Activated CD8-positive, alpha-beta T cell treated with anti-CD3 and anti-CD28 coated beads for 36 hours (primary cell): ENCODE measurements around the gene GABPB2. TPM values are rescaled to one million over a fixed set of nuclear protein-coding genes. Genes with fewer than 3 reads are reported as not detected.
A peak's percentile ranks its signal among the peaks of the same experiment; 100 is the strongest.

Experiments
- ATAC-seq: fragments of 200-7000 bp; cut with Tn5 transposase; one replicate; pipeline ENCODE4 v1.10.0; 2021; ENCODE audit warnings: mild to moderate bottlenecking, moderate library complexity
- CTCF ChIA-PET: fragments of 350-600 bp; sonication (Branson Sonifier 250); formaldehyde crosslinking; loops from one replicate; lab custom pipeline; 2021; ENCODE audit warnings: antibody characterized with exemption; lab: Charles Lee
- POLR2A ChIA-PET: fragments of 350-600 bp; sonication (Branson Sonifier 250); formaldehyde crosslinking; loops from one replicate; lab custom pipeline; 2021; ENCODE audit warnings: antibody characterized with exemption; lab: Charles Lee
- DNase-seq: peaks from one replicate; pipeline ENCODE4 v3.0.0-alpha.2; 2020
- H3K27ac Mint-ChIP-seq: one replicate; pipeline ENCODE4 v1.8.0; 2021; ENCODE audit warnings: mild to moderate bottlenecking, mixed read lengths
- H3K27me3 Mint-ChIP-seq: one replicate; pipeline ENCODE4 v1.8.0; 2021; ENCODE audit warnings: mixed read lengths
- H3K36me3 Mint-ChIP-seq: one replicate; pipeline ENCODE4 v1.8.0; 2021; ENCODE audit warnings: low read depth, mixed read lengths
- H3K4me1 Mint-ChIP-seq: one replicate; pipeline ENCODE4 v1.8.0; 2021; ENCODE audit warnings: low read depth, mixed read lengths
- H3K4me3 Mint-ChIP-seq: one replicate; pipeline ENCODE4 v1.8.0; 2021; ENCODE audit warnings: mild to moderate bottlenecking, moderate library complexity, mixed read lengths
- H3K9me3 Mint-ChIP-seq: one replicate; pipeline ENCODE4 v1.8.0; 2021; ENCODE audit warnings: mixed read lengths
- intact Hi-C: fragments of 100-400 bp; cut with micrococcal nuclease; formaldehyde crosslinking; loops from one replicate; pipeline ENCODE4 v1.10.0; 2022
- total RNA-seq, 2 experiments: library from RNA; stranded (reverse); gene quantifications; one replicate each; pipeline ENCODE4 v1.2.3, GENCODE V29; 2021
- TF ChIP-seq, protein P1 (sequence below): fragments of 200-600 bp; IDR thresholded peaks from one replicate; pipeline ENCODE4 v1.8.0; 2022; ENCODE audit warnings: antibody characterized with exemption, mild to moderate bottlenecking

The GABPB2 gene
- total RNA-seq, 2 experiments from 2014 or later, result 17.5 to 19.3 TPM

DNA sequence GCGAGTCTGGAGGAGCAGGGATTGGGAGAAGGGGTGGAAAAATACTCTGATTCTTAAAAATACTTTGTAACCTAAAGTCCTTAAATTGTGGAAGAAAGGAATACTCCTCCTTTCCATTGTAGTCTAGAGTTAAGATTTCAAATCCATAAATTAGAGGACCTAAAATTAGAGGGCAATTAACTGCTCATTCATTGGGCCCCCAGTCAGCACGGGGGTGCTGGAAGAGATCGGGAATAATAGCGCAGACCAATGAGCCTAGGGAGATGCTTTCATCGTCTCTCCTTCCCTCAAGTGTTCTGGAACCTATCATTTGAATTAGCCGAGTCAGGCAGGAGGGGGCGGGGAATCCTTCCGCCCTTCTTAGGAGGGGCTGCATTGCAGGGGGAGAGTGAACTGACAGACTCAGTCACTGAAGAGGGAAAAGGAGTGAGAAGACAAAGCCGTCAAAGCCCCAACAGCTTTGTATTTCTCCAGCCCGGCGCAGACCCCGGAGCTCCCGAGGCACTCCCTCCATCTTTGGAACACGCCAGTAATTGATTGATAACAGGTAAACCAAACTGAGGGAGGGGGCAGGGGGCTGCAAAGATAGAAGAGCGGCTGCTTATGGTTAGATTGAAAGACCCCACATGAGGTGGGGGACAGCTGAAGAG is 10.4 kb upstream of the GABPB2 start, which contains the start of gene MLLT11:
TSS of gene MLLT11 (plus strand) at position 391 of the 650 bp plus-strand sequence. CDS start 6,828 bp downstream, outside the sequence.
- TF ChIP-seq, protein P1, sequence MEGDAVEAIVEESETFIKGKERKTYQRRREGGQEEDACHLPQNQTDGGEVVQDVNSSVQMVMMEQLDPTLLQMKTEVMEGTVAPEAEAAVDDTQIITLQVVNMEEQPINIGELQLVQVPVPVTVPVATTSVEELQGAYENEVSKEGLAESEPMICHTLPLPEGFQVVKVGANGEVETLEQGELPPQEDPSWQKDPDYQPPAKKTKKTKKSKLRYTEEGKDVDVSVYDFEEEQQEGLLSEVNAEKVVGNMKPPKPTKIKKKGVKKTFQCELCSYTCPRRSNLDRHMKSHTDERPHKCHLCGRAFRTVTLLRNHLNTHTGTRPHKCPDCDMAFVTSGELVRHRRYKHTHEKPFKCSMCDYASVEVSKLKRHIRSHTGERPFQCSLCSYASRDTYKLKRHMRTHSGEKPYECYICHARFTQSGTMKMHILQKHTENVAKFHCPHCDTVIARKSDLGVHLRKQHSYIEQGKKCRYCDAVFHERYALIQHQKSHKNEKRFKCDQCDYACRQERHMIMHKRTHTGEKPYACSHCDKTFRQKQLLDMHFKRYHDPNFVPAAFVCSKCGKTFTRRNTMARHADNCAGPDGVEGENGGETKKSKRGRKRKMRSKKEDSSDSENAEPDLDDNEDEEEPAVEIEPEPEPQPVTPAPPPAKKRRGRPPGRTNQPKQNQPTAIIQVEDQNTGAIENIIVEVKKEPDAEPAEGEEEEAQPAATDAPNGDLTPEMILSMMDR, result no peak
- Mint-ChIP-seq H3K9me3 (no peaks in the 10 kb centered on the region), H3K4me3 (peak within 1 kb of the TSS; percentile 96), H3K36me3 (peaks cover 37% of the 10 kb centered on the region), H3K27ac (peak within 1 kb of the TSS; percentile 95), H3K27me3 (no peaks in the 10 kb centered on the region), H3K4me1 (peaks cover 48% of the 10 kb centered on the region)
- CTCF ChIA-PET, result interaction anchor here (0.6 to 6.5 kb wide), 10 partner anchors 8 to 97 kb away, joined by 3 to 40 read pairs (median 8); partner anchors contain the start of genes C1orf56, GABPB2 and TNFAIP8L2
- POLR2A ChIA-PET, result interaction anchor here (0.7 to 5.5 kb wide), 9 partner anchors 8 to 1215 kb away, joined by 3 to 40 read pairs (median 6); partner anchors contain the start of genes C1orf56 and GABPB2
- ATAC-seq (no peak), DNase-seq (peak; percentile 67)
- intact Hi-C loops, result no loop called here

DNA sequence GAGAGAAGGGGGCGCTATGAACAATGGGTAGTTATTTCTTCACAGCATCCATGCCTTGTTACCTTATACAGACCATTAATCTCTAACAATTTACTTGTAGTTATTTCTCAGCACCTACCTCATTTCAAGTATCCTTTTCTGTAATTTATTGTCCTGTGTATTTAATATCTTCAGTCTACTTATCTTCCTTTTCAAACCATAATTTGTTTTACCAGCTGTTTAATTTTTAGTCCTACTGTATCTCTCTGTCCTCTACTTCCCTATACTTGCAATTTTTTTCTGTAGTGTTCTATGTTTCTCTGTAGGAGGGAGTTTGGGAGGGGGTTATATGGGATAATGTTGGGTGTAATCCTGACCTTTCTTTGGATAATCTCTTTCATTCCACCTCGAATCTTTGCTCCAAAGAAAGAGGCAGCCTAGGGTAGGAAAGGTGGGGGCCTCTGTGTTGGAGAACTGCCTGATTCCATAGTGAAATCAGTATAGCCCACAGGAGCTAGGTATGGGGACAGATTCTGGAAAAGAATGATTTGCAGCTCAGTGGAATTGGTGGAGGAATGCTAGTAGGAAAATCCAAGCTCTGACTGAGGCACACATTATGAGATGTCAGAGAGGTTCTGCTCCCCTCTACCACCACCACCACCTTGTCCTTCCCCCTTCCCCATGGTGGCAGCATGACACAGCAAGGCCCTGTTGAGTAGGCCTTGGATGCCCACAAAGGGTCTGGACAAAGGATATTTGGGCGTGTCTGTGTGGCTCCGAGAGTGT is 9.7 kb upstream of the GABPB2 start:
- ChIA-PET CTCF (interaction anchor here (0.6 to 6.5 kb wide), 7 partner anchors 10 to 96 kb away, joined by 4 to 40 read pairs (median 9); partner anchors contain the start of genes C1orf56, GABPB2 and TNFAIP8L2), POLR2A (interaction anchor here (1.0 to 5.5 kb wide), 6 partner anchors 9 to 1215 kb away, joined by 3 to 40 read pairs (median 6); partner anchors contain the start of genes C1orf56 and GABPB2)
- Mint-ChIP-seq H3K27me3 (no peaks in the 10 kb centered on the region), H3K4me1 (peaks cover 41% of the 10 kb centered on the region), H3K27ac (peak overlapping the region; percentile 95), H3K4me3 (peak overlapping the region; percentile 96), H3K36me3 (peaks cover 30% of the 10 kb centered on the region), H3K9me3 (no peaks in the 10 kb centered on the region)
- no peak for DNase-seq
- ATAC-seq, result no peak
- TF ChIP-seq, protein P1, result no peak
- intact Hi-C loops, result no loop called here

DNA sequence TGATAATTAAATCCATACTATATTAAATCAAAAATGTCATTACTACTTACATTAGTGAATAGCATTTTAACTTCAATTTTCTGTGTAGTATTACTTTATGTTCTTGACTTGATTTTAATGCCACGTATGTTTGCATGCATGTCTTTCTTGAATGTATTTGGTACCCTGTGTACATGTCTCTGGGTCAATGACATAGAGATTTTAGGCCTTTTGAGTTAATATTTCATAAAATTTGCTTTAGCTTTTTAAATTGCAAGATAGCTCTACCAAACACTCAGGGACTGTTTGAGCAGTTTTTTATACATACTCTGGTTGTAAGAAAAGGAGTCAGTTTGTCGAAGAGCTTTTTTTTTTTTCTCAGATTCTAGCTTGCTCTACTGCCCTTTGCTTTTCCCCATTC is 8.9 kb upstream of the GABPB2 start:
- ATAC-seq, result no peak
- H3K4me1 Mint-ChIP-seq, result peaks cover 33% of the 10 kb centered on the region
- CTCF ChIA-PET, result interaction anchor here (0.6 to 6.5 kb wide), 7 partner anchors 9 to 201 kb away, joined by 3 to 40 read pairs (median 5); partner anchors contain the start of genes GABPB2 and MINDY1
- peak overlapping the region; percentile 96 for H3K4me3 Mint-ChIP-seq
- H3K36me3 Mint-ChIP-seq, result peaks cover 24% of the 10 kb centered on the region
- intact Hi-C loops, result no loop called here
- no peak for DNase-seq
- no peaks in the 10 kb centered on the region for H3K9me3 Mint-ChIP-seq
- POLR2A ChIA-PET, result interaction anchor here (0.6 to 2.3 kb wide), 4 partner anchors 8 to 44 kb away, joined by 4 to 9 read pairs (median 8); partner anchors contain the start of gene C1orf56
- H3K27me3 Mint-ChIP-seq, result no peaks in the 10 kb centered on the region
- no peak overlapping the region for H3K27ac Mint-ChIP-seq
- TF ChIP-seq, protein P1, result no peak

DNA sequence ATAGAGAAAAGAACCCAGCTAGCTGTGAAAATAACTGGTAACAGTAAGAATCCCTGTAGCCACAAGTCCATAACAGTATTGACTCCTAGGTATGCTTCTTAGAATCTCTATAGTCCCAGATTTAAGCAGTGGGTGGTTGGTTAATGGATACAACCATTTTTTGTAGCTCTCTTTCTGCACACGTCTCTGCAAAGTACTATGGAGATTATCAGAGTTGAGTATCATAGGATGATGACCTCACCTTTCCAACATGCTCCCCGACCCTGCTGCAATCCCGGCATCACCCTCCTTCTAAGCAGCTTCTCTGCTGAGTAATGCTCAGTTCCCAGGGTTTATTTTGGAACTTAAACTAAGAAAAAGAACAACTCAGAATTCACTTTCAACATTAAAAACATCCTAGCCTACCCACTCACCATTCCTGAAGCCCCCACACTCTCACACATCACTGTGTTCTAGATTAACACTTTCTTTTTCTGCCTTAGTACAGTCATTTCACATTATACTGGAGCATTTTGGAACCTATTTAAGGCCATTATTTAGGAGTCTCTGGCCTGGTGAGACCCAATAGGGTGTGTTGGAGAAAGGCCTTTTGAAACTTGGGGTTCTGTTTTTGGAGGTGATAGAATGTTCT is 7.7 kb upstream of the GABPB2 start:
- ChIA-PET POLR2A (interaction anchor here (0.5 to 2.3 kb wide), 4 partner anchors 8 to 27 kb away, joined by 3 to 8 read pairs (median 4); no protein-coding TSS in a partner anchor), CTCF (interaction anchor here (1.4 to 3.8 kb wide), 5 partner anchors 8 to 67 kb away, joined by 4 to 20 read pairs (median 5); partner anchors contain the start of genes GABPB2 and MINDY1)
- Mint-ChIP-seq H3K9me3 (no peaks in the 10 kb centered on the region), H3K36me3 (peaks cover 14% of the 10 kb centered on the region), H3K4me1 (peaks cover 26% of the 10 kb centered on the region), H3K27me3 (no peaks in the 10 kb centered on the region), H3K4me3 (no peak overlapping the region), H3K27ac (no peak overlapping the region)
- intact Hi-C loops, result no loop called here
- TF ChIP-seq, protein P1, result no peak
- ATAC-seq (no peak), DNase-seq (no peak)
